Caco-2 (cell line): ENCODE measurements around the gene FOXP4. TPM values are rescaled to one million over a fixed set of nuclear protein-coding genes. Genes with fewer than 3 reads are reported as not detected.

Experiments
- Bru-seq: library from RNA; stranded (reverse); fragments of 400-500 nt; gene quantifications from one replicate; lab custom pipeline; 2021; lab: Mats Ljungman, UMichigan
- BruChase-seq, 2 experiments: library from RNA; stranded (reverse); fragments of 400-500 nt; gene quantifications; one replicate each; lab custom pipeline; 2021; lab: Mats Ljungman, UMichigan
- BruUV-seq: library from RNA; stranded (reverse); fragments of 400-500 nt; replicated peaks from 2 replicates; lab custom pipeline; 2021; lab: Mats Ljungman, UMichigan
- CTCF ChIA-PET: fragments of 300-600 bp; sonication (Branson Sonifier 250); formaldehyde crosslinking; loops from one replicate; lab custom pipeline; 2022; ENCODE audit warnings: antibody characterized with exemption; lab: Charles Lee
- POLR2A ChIA-PET: fragments of 300-600 bp; sonication (Branson Sonifier 250); formaldehyde crosslinking; loops from one replicate; lab custom pipeline; 2022; ENCODE audit warnings: antibody characterized with exemption; lab: Charles Lee
- DNase-seq, 2 experiments: peaks; one replicate each; pipeline versions ENCODE4 v3.0.0 to v3.0.0-alpha.2; 2020 to 2022
- H3K27me3 ChIP-seq: replicated peaks from 2 replicates; pipeline ENCODE4 v1.6.0; 2011; ENCODE audit warnings: low read length; ENCODE audit not compliant: control insufficient read depth, insufficient read depth
- H3K36me3 ChIP-seq: 2 replicates; pipeline ENCODE4 v1.5.1; 2011; ENCODE audit warnings: low read length; ENCODE audit not compliant: control insufficient read depth, insufficient read depth
- H3K4me1 ChIP-seq: fragments of 250-450 bp; sonication (Bioruptor Pico); 2 replicates; pipeline ENCODE4 v1.5.1; 2020; ENCODE audit warnings: mild to moderate bottlenecking
- H3K4me3 ChIP-seq: 2 replicates; pipeline ENCODE4 v1.5.1; 2011; ENCODE audit warnings: low read depth, mild to moderate bottlenecking, control low read depth, low read length
- H3K9me3 ChIP-seq: fragments of 250-450 bp; sonication (Bioruptor Pico); 2 replicates; pipeline ENCODE4 v1.5.1; 2020; ENCODE audit warnings: mild to moderate bottlenecking, moderate library complexity
- H3K27ac Mint-ChIP-seq: one replicate; pipeline ENCODE4 v1.8.0; 2022; ENCODE audit warnings: mixed read lengths; ENCODE audit not compliant: unreplicated experiment
- H3K27me3 Mint-ChIP-seq: one replicate; pipeline ENCODE4 v1.8.0; 2022; ENCODE audit warnings: mixed read lengths; ENCODE audit not compliant: insufficient read depth, unreplicated experiment
- H3K36me3 Mint-ChIP-seq: one replicate; pipeline ENCODE4 v1.8.0; 2022; ENCODE audit warnings: mild to moderate bottlenecking, mixed read lengths; ENCODE audit not compliant: insufficient read depth, unreplicated experiment
- H3K4me1 Mint-ChIP-seq: one replicate; pipeline ENCODE4 v1.8.0; 2022; ENCODE audit warnings: low read depth, mixed read lengths; ENCODE audit not compliant: unreplicated experiment
- H3K4me3 Mint-ChIP-seq: one replicate; pipeline ENCODE4 v1.8.0; 2022; ENCODE audit warnings: mild to moderate bottlenecking, moderate library complexity, mixed read lengths; ENCODE audit not compliant: unreplicated experiment
- H3K9me3 Mint-ChIP-seq: one replicate; pipeline ENCODE4 v1.8.0; 2022; ENCODE audit warnings: mixed read lengths; ENCODE audit not compliant: unreplicated experiment
- intact Hi-C: fragments of 100-400 bp; cut with micrococcal nuclease; formaldehyde crosslinking; loops from one replicate; pipeline ENCODE4 v1.10.0; 2022; ENCODE audit not compliant: unreplicated experiment
- long read RNA-seq: library from polyadenylated mRNA; stranded (forward); transcript quantifications from one replicate; pipeline ENCODE4 v2.0.0, GENCODE V29; 2022
- total RNA-seq: library from RNA; stranded (reverse); gene quantifications from 2 replicates; pipeline ENCODE4 v1.2.3, GENCODE V29; 2022
- TF ChIP-seq, protein P1 (sequence below), 2 experiments: fragments of 200-600 bp in 1 of 2; IDR thresholded peaks; 1 replicate in 1 of 2; 2 replicates in 1 of 2; pipeline versions ENCODE4 v1.5.1 to v1.8.0; 2011 to 2022; ENCODE audit warnings: antibody characterized with exemption in 1 of 2, control low read depth in 1 of 2, inconsistent platforms in 1 of 2, low read depth in 1 of 2, low read length in 1 of 2, mild to moderate bottlenecking in 1 of 2, moderate library complexity in 1 of 2; ENCODE audit not compliant: insufficient read depth in 1 of 2, severe bottlenecking in 1 of 2, unreplicated experiment in 1 of 2

Gene FOXP4, protein sequence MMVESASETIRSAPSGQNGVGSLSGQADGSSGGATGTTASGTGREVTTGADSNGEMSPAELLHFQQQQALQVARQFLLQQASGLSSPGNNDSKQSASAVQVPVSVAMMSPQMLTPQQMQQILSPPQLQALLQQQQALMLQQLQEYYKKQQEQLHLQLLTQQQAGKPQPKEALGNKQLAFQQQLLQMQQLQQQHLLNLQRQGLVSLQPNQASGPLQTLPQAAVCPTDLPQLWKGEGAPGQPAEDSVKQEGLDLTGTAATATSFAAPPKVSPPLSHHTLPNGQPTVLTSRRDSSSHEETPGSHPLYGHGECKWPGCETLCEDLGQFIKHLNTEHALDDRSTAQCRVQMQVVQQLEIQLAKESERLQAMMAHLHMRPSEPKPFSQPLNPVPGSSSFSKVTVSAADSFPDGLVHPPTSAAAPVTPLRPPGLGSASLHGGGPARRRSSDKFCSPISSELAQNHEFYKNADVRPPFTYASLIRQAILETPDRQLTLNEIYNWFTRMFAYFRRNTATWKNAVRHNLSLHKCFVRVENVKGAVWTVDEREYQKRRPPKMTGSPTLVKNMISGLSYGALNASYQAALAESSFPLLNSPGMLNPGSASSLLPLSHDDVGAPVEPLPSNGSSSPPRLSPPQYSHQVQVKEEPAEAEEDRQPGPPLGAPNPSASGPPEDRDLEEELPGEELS
- total RNA-seq = 108 and 117 TPM in 2 replicates
- percentile 92 among the genes with signal in this experiment for Bru-seq, nascent RNA
- percentile 85 among the genes with signal in this experiment for BruChase-seq, experiment 1, labeled RNA remaining after a 2-hour chase
- percentile 87 among the genes with signal in this experiment for BruChase-seq, experiment 2, labeled RNA remaining after a 6-hour chase
- long read RNA-seq, full-length matches to known transcripts = 31 of 100 reads
- long read RNA-seq, partial matches to known transcripts = 47 of 100 reads
- long read RNA-seq, other reads (novel, unspliced or antisense) = 22 of 100 reads

DNA sequence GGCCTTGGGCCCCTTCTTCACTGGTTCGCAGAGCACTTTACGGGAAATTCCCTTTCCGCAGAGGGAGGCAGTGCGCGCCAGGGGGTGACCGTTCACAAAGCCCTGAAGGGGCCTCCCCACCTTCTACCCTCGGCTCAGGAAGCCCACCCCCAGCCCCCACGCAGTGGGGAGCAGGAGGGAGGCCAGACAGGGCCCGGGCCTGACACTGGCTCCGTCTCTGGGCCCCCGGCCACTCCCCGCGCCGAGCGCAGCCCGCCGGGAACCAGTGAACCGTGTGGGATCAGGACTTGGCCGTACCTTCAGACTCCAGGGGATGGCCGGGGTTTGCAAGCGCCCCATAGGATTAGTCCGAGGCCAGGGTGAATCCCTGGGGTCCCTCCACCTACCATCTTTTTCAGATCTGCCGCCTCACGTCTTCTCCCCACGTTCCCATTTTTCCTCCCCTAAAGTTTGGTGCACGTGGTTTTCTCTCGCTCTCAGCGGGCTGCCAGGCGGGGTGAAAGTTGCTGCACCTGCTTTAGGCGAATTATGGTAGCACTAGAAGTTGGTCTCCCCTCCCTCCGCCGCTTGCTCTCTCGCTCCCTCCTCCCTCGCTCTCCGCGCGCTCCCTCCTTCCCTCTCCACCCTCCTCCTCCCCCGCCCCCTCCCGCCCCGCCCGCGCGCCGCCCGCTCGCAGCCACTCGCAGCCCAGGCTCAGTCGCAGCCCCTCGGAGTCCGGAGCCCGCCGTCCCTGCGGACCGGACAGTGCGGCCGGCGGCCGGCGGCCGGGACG lies at the start of gene FOXP4:
Gene FOXP4, plus strand, starts transcription at position 679 of the 772 bp plus-strand sequence. CDS start 19,380 bp downstream, outside the sequence.
- peak; percentile 90 to 94 for DNase-seq
- TF ChIP-seq, protein P1, sequence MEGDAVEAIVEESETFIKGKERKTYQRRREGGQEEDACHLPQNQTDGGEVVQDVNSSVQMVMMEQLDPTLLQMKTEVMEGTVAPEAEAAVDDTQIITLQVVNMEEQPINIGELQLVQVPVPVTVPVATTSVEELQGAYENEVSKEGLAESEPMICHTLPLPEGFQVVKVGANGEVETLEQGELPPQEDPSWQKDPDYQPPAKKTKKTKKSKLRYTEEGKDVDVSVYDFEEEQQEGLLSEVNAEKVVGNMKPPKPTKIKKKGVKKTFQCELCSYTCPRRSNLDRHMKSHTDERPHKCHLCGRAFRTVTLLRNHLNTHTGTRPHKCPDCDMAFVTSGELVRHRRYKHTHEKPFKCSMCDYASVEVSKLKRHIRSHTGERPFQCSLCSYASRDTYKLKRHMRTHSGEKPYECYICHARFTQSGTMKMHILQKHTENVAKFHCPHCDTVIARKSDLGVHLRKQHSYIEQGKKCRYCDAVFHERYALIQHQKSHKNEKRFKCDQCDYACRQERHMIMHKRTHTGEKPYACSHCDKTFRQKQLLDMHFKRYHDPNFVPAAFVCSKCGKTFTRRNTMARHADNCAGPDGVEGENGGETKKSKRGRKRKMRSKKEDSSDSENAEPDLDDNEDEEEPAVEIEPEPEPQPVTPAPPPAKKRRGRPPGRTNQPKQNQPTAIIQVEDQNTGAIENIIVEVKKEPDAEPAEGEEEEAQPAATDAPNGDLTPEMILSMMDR (IDR thresholded peaks at IDR 0.05; ENCODE audit: insufficient read depth in 1 of 2, low read depth in 1 of 2, low read length in 1 of 2, severe bottlenecking in 1 of 2, unreplicated experiment in 1 of 2) = no peak
- peaks cover 5% of the 10 kb centered on the region for H3K36me3 ChIP-seq
- H3K4me3 ChIP-seq = peak within 1 kb of the TSS; percentile 95
- TSS peak; percentile 42 for BruUV-seq
- peaks cover 41% of the 10 kb centered on the region for H3K4me1 ChIP-seq
- Mint-ChIP-seq H3K4me3 (peak within 1 kb of the TSS; percentile 91), H3K4me1 (peaks cover 29% of the 10 kb centered on the region), H3K9me3 (no peaks in the 10 kb centered on the region), H3K36me3 (peaks cover 43% of the 10 kb centered on the region), H3K27me3 (no peaks in the 10 kb centered on the region), H3K27ac (peak within 1 kb of the TSS; percentile 88)
- no peaks in the 10 kb centered on the region for H3K27me3 ChIP-seq
- POLR2A ChIA-PET = no interaction called here
- intact Hi-C loops = loop anchor here (1.0 to 2.0 kb wide), 3 partner anchors 9 to 121 kb away; no protein-coding TSS in a partner anchor
- no peaks in the 10 kb centered on the region for H3K9me3 ChIP-seq
- CTCF ChIA-PET = no interaction called here

DNA sequence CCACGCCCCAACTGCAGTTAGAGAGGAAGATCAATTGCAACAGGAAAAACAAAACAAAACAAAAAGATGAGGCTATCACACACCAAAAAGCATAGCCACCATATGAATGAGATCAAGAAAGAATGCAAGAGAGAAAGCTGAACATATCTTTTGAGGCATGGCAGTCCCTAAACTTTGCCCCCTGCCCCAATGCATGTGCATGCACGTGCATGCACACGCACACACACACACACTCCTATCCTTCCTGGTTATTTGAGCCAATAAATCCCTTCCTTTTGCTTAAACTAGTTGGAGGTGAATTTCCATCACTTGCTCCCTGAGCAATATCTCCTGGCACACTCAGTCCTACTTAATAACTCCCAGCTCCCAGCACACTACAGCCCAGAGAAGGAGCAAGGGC lies 48.6 kb upstream of the FOXP4 start:
- Mint-ChIP-seq H3K4me3 (no peak overlapping the region), H3K4me1 (peaks cover 23% of the 10 kb centered on the region), H3K27me3 (no peaks in the 10 kb centered on the region), H3K36me3 (peaks cover under 1% of the 10 kb centered on the region), H3K27ac (no peak overlapping the region), H3K9me3 (no peaks in the 10 kb centered on the region)
- ChIA-PET CTCF (no interaction called here), POLR2A (no interaction called here)
- intact Hi-C loops = no loop called here
- H3K4me1 ChIP-seq = peaks cover 5% of the 10 kb centered on the region
- no TSS peak for BruUV-seq
- H3K27me3 ChIP-seq = no peaks in the 10 kb centered on the region
- H3K36me3 ChIP-seq = no peaks in the 10 kb centered on the region
- no peak for DNase-seq
- no peaks in the 10 kb centered on the region for H3K9me3 ChIP-seq
- H3K4me3 ChIP-seq = no peak overlapping the region
- TF ChIP-seq, protein P1 (IDR thresholded peaks at IDR 0.05; ENCODE audit: insufficient read depth in 1 of 2, low read depth in 1 of 2, low read length in 1 of 2, severe bottlenecking in 1 of 2, unreplicated experiment in 1 of 2) = no peak
